GM12878 (cell line): Measurements from ENCODE around the gene ZDHHC21.

Experiments used
- CBFB ChIP-seq: IDR thresholded peaks from 2 replicates; pipeline ENCODE4 v1.6.1; 2016; ENCODE audit warnings: antibody characterized with exemption, low read depth
- TCF12 ChIP-seq: IDR thresholded peaks from 2 replicates; pipeline ENCODE4 v1.6.1; 2011; ENCODE audit warnings: low read depth, mild to moderate bottlenecking, low read length
- YY1 ChIP-seq: IDR thresholded peaks from 2 replicates; pipeline ENCODE4 v1.6.1; 2011; ENCODE audit warnings: low read depth, mild to moderate bottlenecking, low read length
- TF ChIP-seq, protein P1 (sequence below): fragments of 450-650 bp; IDR thresholded peaks from 2 replicates; pipeline ENCODE4 v1.6.1; 2017; ENCODE audit warnings: mild to moderate bottlenecking, moderate library complexity

- no peak for TF ChIP-seq TCF12
- TF ChIP-seq, protein P1, sequence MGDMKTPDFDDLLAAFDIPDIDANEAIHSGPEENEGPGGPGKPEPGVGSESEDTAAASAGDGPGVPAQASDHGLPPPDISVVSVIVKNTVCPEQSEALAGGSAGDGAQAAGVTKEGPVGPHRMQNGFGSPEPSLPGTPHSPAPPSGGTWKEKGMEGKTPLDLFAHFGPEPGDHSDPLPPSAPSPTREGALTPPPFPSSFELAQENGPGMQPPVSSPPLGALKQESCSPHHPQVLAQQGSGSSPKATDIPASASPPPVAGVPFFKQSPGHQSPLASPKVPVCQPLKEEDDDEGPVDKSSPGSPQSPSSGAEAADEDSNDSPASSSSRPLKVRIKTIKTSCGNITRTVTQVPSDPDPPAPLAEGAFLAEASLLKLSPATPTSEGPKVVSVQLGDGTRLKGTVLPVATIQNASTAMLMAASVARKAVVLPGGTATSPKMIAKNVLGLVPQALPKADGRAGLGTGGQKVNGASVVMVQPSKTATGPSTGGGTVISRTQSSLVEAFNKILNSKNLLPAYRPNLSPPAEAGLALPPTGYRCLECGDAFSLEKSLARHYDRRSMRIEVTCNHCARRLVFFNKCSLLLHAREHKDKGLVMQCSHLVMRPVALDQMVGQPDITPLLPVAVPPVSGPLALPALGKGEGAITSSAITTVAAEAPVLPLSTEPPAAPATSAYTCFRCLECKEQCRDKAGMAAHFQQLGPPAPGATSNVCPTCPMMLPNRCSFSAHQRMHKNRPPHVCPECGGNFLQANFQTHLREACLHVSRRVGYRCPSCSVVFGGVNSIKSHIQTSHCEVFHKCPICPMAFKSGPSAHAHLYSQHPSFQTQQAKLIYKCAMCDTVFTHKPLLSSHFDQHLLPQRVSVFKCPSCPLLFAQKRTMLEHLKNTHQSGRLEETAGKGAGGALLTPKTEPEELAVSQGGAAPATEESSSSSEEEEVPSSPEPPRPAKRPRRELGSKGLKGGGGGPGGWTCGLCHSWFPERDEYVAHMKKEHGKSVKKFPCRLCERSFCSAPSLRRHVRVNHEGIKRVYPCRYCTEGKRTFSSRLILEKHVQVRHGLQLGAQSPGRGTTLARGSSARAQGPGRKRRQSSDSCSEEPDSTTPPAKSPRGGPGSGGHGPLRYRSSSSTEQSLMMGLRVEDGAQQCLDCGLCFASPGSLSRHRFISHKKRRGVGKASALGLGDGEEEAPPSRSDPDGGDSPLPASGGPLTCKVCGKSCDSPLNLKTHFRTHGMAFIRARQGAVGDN: no peak
- TF ChIP-seq CBFB: no peak
- TF ChIP-seq YY1: no peak
Measured at GRCh38 chr9:14687042-14687719, 6.1 kb downstream of the ZDHHC21 start.
